Naive thymus-derived CD4-positive, alpha-beta T cell (primary cell): ENCODE results near the gene KRTAP10-3. TPM values are rescaled to one million over a fixed set of nuclear protein-coding genes. Genes with fewer than 3 reads are reported as not detected.

ENCODE experiments used
- ATAC-seq: fragments of 150-1000 bp; cut with Tn5 transposase; 2 replicates; pipeline ENCODE4 v1.10.0; 2021; ENCODE audit warnings: mild to moderate bottlenecking, moderate library complexity
- CTCF ChIA-PET: fragments of 350-600 bp; sonication (Branson Sonifier 250); formaldehyde crosslinking; loops from one replicate; lab custom pipeline; 2021; ENCODE audit warnings: antibody characterized with exemption; lab: Charles Lee
- POLR2A ChIA-PET: fragments of 350-600 bp; sonication (Branson Sonifier 250); formaldehyde crosslinking; loops from one replicate; lab custom pipeline; 2021; ENCODE audit warnings: antibody characterized with exemption, inconsistent platforms; lab: Charles Lee
- DNase-seq, 9 donors: peaks; one replicate each; pipeline versions ENCODE4 v3.0.0 to v3.0.0-alpha.2; 2020 to 2022; ENCODE audit warnings: mixed read lengths in 1 of 9
- H3K27ac ChIP-seq: one replicate; pipeline ENCODE4 v1.7.0; 2013; ENCODE audit warnings: mild to moderate bottlenecking, low read depth, low read length, moderate library complexity
- H3K27me3 ChIP-seq, 2 donors: one replicate each; pipeline ENCODE4 v1.7.0; 2013; ENCODE audit warnings: low read length in 2 of 2, mild to moderate bottlenecking in 2 of 2, moderate library complexity in 2 of 2; ENCODE audit not compliant: control insufficient read depth in 2 of 2, insufficient read depth in 2 of 2
- H3K36me3 ChIP-seq, 3 experiments: 1 replicate in 2 of 3; 2 replicates in 1 of 3; pipeline ENCODE4 v1.7.0; 2013; ENCODE audit warnings: low read length in 3 of 3, mild to moderate bottlenecking in 3 of 3, moderate library complexity in 1 of 3; ENCODE audit not compliant: insufficient read depth in 3 of 3, control insufficient read depth in 2 of 3
- H3K4me1 ChIP-seq, 2 donors: one replicate each; pipeline ENCODE4 v1.7.0; 2013; ENCODE audit warnings: low read length in 2 of 2, mild to moderate bottlenecking in 2 of 2, moderate library complexity in 1 of 2; ENCODE audit not compliant: control insufficient read depth in 2 of 2, insufficient read depth in 2 of 2
- H3K4me3 ChIP-seq: 2 replicates; pipeline ENCODE4 v1.7.0; 2013; ENCODE audit warnings: mild to moderate bottlenecking, low read length
- H3K9me3 ChIP-seq, 3 experiments: 1 replicate in 2 of 3; 2 replicates in 1 of 3; pipeline ENCODE4 v1.7.0; 2013; ENCODE audit warnings: low read length in 3 of 3; ENCODE audit not compliant: control insufficient read depth in 2 of 3
- H3K27ac Mint-ChIP-seq, 9 donors: one replicate each; pipeline ENCODE4 v1.8.0; 2020 to 2022; ENCODE audit warnings: mixed read lengths in 9 of 9, mild to moderate bottlenecking in 8 of 9, moderate library complexity in 5 of 9, inconsistent platforms in 2 of 9
- H3K27me3 Mint-ChIP-seq, 5 donors: one replicate each; pipeline ENCODE4 v1.8.0; 2021 to 2022; ENCODE audit warnings: mixed read lengths in 5 of 5, mild to moderate bottlenecking in 1 of 5
- H3K36me3 Mint-ChIP-seq, 5 donors: one replicate each; pipeline ENCODE4 v1.8.0; 2020 to 2022; ENCODE audit warnings: mixed read lengths in 5 of 5, mild to moderate bottlenecking in 3 of 5, inconsistent platforms in 1 of 5
- H3K4me1 Mint-ChIP-seq, 7 donors: one replicate each; pipeline ENCODE4 v1.8.0; 2020 to 2022; ENCODE audit warnings: mixed read lengths in 7 of 7, mild to moderate bottlenecking in 3 of 7, inconsistent platforms in 1 of 7
- H3K4me3 Mint-ChIP-seq, 10 donors: one replicate each; pipeline ENCODE4 v1.8.0; 2020 to 2022; ENCODE audit warnings: mild to moderate bottlenecking in 10 of 10, mixed read lengths in 10 of 10, moderate library complexity in 6 of 10, inconsistent platforms in 2 of 10
- H3K9me3 Mint-ChIP-seq, 11 donors: one replicate each; pipeline ENCODE4 v1.8.0; 2020 to 2022; ENCODE audit warnings: mixed read lengths in 11 of 11, mild to moderate bottlenecking in 4 of 11, inconsistent platforms in 1 of 11, moderate library complexity in 1 of 11
- intact Hi-C, 2 donors: fragments of 100-400 bp; cut with micrococcal nuclease; formaldehyde crosslinking; loops; one replicate each; pipeline ENCODE4 v1.15.1; 2023
- polyA plus RNA-seq, 2 donors: library from polyadenylated mRNA; unstranded; fragments of 300-500 nt; fragmentation: Illumina TruSeq; gene quantifications; one replicate each; pipeline ENCODE4 v1.2.3, GENCODE V29; 2021
- total RNA-seq, 6 experiments: library from RNA in 5 of 6; stranded (reverse) in 5 of 6; gene quantifications; 1 replicate in 5 of 6; 2 replicates in 1 of 6; pipeline ENCODE4 v1.2.3 and lab custom pipeline; 2021 to 2026

KRTAP10-3 gene
- total and polyA plus RNA-seq, 7 experiments from 2014 or later = not detected

DNA sequence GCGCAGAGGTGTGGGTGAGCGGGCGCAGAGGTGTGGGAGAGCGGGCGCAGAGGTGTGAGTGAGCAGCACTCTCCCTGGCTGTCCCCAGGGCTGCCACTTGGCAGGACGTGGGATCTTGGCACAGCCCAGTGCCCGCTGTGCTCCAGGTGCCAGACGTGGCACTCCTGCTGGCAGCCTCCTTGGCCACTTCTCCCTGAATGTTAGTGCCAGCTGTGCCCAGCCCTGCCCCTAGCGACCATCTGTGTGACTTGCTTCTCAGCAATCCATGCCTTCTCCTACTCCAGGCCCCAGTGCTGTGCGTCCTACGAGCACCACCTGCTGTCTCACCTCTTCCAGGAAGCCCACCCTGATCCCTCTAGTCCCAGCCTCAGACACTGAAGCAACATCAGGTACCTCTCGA is 49.1 kb downstream of the KRTAP10-3 start:
- no peaks in the 10 kb centered on the region for H3K27me3 Mint-ChIP-seq
- ChIA-PET CTCF (interaction anchor here (0.9 to 9.1 kb wide), 12 partner anchors 9 to 371 kb away, joined by 3 to 111 read pairs (median 4); partner anchors contain the start of gene KRTAP10-5), POLR2A (no interaction called here)
- no peaks in the 10 kb centered on the region for H3K4me1 Mint-ChIP-seq
- no peaks in the 10 kb centered on the region for H3K9me3 Mint-ChIP-seq
- Histone ChIP-seq H3K36me3 (no peaks in the 10 kb centered on the region), H3K27ac (no peak overlapping the region), H3K27me3 (no peaks in the 10 kb centered on the region), H3K9me3 (no peaks in the 10 kb centered on the region), H3K4me3 (no peak overlapping the region), H3K4me1 (peaks cover 7 to 13% of the 10 kb centered on the region in 2 donors)
- DNase-seq (no peak), ATAC-seq (no peak)
- intact Hi-C loops = no loop called here
- H3K4me3 Mint-ChIP-seq = no peak overlapping the region
- peak overlapping the region in 2 of 9 donors; percentile 51 to 77 for H3K27ac Mint-ChIP-seq
- H3K36me3 Mint-ChIP-seq = no peaks in the 10 kb centered on the region

DNA sequence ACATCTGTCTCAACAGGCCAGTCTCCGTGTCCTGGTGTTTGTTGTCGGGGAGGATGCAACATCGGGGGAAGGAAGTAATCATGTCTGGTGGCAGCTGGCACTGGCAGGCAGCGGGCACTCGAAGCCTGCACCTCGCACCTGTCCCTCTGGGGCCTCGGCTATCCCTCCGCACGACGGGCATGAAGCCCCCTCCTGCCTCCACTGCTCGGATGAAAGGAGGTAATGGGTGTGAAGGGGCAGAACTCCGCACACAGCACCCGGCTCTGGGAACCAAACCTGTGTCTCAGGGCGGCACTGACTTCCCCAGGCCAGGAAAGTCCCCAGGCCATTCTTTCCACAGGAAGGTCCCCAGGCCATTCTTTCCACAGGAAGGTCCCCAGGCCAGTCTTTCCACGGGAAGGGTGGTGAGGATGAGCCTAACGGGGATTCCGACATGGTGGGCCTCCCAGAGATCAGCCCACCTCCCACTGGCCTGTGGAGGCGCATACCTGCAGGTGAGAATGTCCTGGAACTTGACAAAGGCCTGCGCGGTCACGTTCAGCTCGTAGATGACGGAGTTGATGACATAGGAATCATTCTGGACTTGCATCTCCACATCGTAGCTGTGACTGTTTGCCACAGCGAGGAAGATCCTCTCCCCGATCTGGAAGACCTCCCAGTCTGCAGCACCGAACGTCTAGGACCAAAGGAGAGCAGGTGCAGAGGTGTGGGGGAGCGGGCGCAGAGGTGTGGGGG is 49.7 kb downstream of the KRTAP10-3 start:
- no peaks in the 10 kb centered on the region for H3K9me3 Mint-ChIP-seq
- no peak for DNase-seq
- H3K36me3 Mint-ChIP-seq = no peaks in the 10 kb centered on the region
- no peak overlapping the region for H3K27ac ChIP-seq
- no peak for ATAC-seq
- H3K4me3 Mint-ChIP-seq = no peak overlapping the region
- ChIA-PET CTCF (interaction anchor here (6.9 to 9.1 kb wide), 2 partner anchors 233 to 285 kb away, joined by 68 to 111 read pairs; no protein-coding TSS in a partner anchor), POLR2A (no interaction called here)
- no peaks in the 10 kb centered on the region for H3K36me3 ChIP-seq
- peaks cover 7 to 13% of the 10 kb centered on the region in 2 donors for H3K4me1 ChIP-seq
- H3K4me3 ChIP-seq = no peak overlapping the region
- H3K9me3 ChIP-seq = no peaks in the 10 kb centered on the region
- no peaks in the 10 kb centered on the region for H3K27me3 Mint-ChIP-seq
- no peak overlapping the region for H3K27ac Mint-ChIP-seq
- intact Hi-C loops = no loop called here
- H3K4me1 Mint-ChIP-seq = peaks cover 0 to 3% (median 0%) of the 10 kb centered on the region in 7 donors
- H3K27me3 ChIP-seq = no peaks in the 10 kb centered on the region

- intact Hi-C loops = no loop called here
- DNase-seq (no peak), ATAC-seq (no peak)
- Mint-ChIP-seq H3K4me3 (no peak overlapping the region), H3K27me3 (no peaks in the 10 kb centered on the region), H3K36me3 (no peaks in the 10 kb centered on the region), H3K4me1 (peaks cover 0 to 5% (median 0%) of the 10 kb centered on the region in 7 donors), H3K27ac (no peak overlapping the region), H3K9me3 (no peaks in the 10 kb centered on the region)
- ChIA-PET POLR2A (no interaction called here), CTCF (interaction anchor here (6.9 kb wide), 1 partner anchor 286 kb away, joined by 68 read pairs; no protein-coding TSS in a partner anchor)
- no peaks in the 10 kb centered on the region for H3K27me3 ChIP-seq
- H3K4me3 ChIP-seq = no peak overlapping the region
- H3K36me3 ChIP-seq = no peaks in the 10 kb centered on the region
- H3K27ac ChIP-seq = no peak overlapping the region
- no peaks in the 10 kb centered on the region for H3K9me3 ChIP-seq
- peaks cover 7 to 13% of the 10 kb centered on the region in 2 donors for H3K4me1 ChIP-seq
These were observed 50.2 kb downstream of the KRTAP10-3 start for GRCh38 chr21:44508426-44508710.

Other genes with a start within 250 kb of the KRTAP10-3 start
- gene CFAP410, start 219.4 kb downstream of the KRTAP10-3 start, total RNA-seq = 10 to 100 TPM; 20.8 to 66.7 (median 49.5) TPM
- gene CFAP410, start 219.4 kb downstream of the KRTAP10-3 start, polyA plus RNA-seq = 10 to 100 TPM; 26.3 to 45.4 TPM
- 10 to 100 TPM in 2 of 5 experiments, 1 to 10 TPM in 3; 1.2 to 29.6 (median 5.3) TPM for gene TRPM2, start 205.2 kb downstream of the KRTAP10-3 start, total RNA-seq
- 1 to 10 TPM; 1.5 to 1.7 TPM for gene TRPM2, start 205.2 kb downstream of the KRTAP10-3 start, polyA plus RNA-seq
- gene LRRC3, start 103.3 kb downstream of the KRTAP10-3 start, total RNA-seq = 1 to 10 TPM in 3 of 5 experiments, under 1 TPM in 2; 0.79 to 3.3 (median 1.0) TPM
- under 1 TPM; 0.06 to 0.66 TPM for gene LRRC3, start 103.3 kb downstream of the KRTAP10-3 start, polyA plus RNA-seq
- not detected for gene KRTAP10-1, start 18.6 kb downstream of the KRTAP10-3 start, total RNA-seq
- gene KRTAP10-1, start 18.6 kb downstream of the KRTAP10-3 start, polyA plus RNA-seq = not detected
- not detected for gene KRTAP10-2, start 7.3 kb downstream of the KRTAP10-3 start, total RNA-seq
- gene KRTAP10-2, start 7.3 kb downstream of the KRTAP10-3 start, polyA plus RNA-seq = not detected
- not detected for gene KRTAP10-4, start 14.9 kb upstream of the KRTAP10-3 start, total RNA-seq
- gene KRTAP10-4, start 14.9 kb upstream of the KRTAP10-3 start, polyA plus RNA-seq = not detected
- not detected for gene KRTAP10-5, start 21.8 kb upstream of the KRTAP10-3 start, total RNA-seq
- gene KRTAP10-5, start 21.8 kb upstream of the KRTAP10-3 start, polyA plus RNA-seq = not detected
- not detected for gene KRTAP10-6, start 33.7 kb upstream of the KRTAP10-3 start, total RNA-seq
- not detected for gene KRTAP10-6, start 33.7 kb upstream of the KRTAP10-3 start, polyA plus RNA-seq
- not detected for gene KRTAP10-7, start 41.8 kb upstream of the KRTAP10-3 start, total RNA-seq
- not detected for gene KRTAP10-7, start 41.8 kb upstream of the KRTAP10-3 start, polyA plus RNA-seq
- not detected for gene KRTAP10-8, start 53.3 kb upstream of the KRTAP10-3 start, total RNA-seq
- gene KRTAP10-8, start 53.3 kb upstream of the KRTAP10-3 start, polyA plus RNA-seq = not detected
- gene KRTAP10-9, start 68.3 kb upstream of the KRTAP10-3 start, total RNA-seq = not detected
- gene KRTAP10-9, start 68.3 kb upstream of the KRTAP10-3 start, polyA plus RNA-seq = not detected
- not detected for gene KRTAP10-10, start 78.6 kb upstream of the KRTAP10-3 start, total RNA-seq
- not detected for gene KRTAP10-10, start 78.6 kb upstream of the KRTAP10-3 start, polyA plus RNA-seq
- not detected for gene KRTAP10-11, start 87.6 kb upstream of the KRTAP10-3 start, total RNA-seq
- not detected for gene KRTAP10-11, start 87.6 kb upstream of the KRTAP10-3 start, polyA plus RNA-seq
- gene KRTAP12-4, start 95.9 kb upstream of the KRTAP10-3 start, total RNA-seq = not detected
- gene KRTAP12-4, start 95.9 kb upstream of the KRTAP10-3 start, polyA plus RNA-seq = not detected
- 1 to 10 TPM in 1 of 5 experiments, not detected in 4; 1.1 TPM for gene KRTAP12-3, start 99.1 kb upstream of the KRTAP10-3 start, total RNA-seq
- not detected for gene KRTAP12-3, start 99.1 kb upstream of the KRTAP10-3 start, polyA plus RNA-seq
- gene KRTAP12-2, start 108.1 kb upstream of the KRTAP10-3 start, total RNA-seq = not detected
- not detected for gene KRTAP12-2, start 108.1 kb upstream of the KRTAP10-3 start, polyA plus RNA-seq
- not detected for gene KRTAP12-1, start 123.4 kb upstream of the KRTAP10-3 start, total RNA-seq
- gene KRTAP12-1, start 123.4 kb upstream of the KRTAP10-3 start, polyA plus RNA-seq = not detected
- gene KRTAP10-12, start 138.4 kb upstream of the KRTAP10-3 start, total RNA-seq = not detected
- not detected for gene KRTAP10-12, start 138.4 kb upstream of the KRTAP10-3 start, polyA plus RNA-seq
- gene TSPEAR, start 152.8 kb upstream of the KRTAP10-3 start, total RNA-seq = not detected
- under 1 TPM in 1 of 2 donors, not detected in 1; 0.07 TPM for gene TSPEAR, start 152.8 kb upstream of the KRTAP10-3 start, polyA plus RNA-seq
- 100 to 1,000 TPM; 108 to 150 (median 129) TPM for gene UBE2G2, start 243.0 kb upstream of the KRTAP10-3 start, total RNA-seq
- 10 to 100 TPM; 50.7 to 65.8 TPM for gene UBE2G2, start 243.0 kb upstream of the KRTAP10-3 start, polyA plus RNA-seq